Endometrium (tissue), 2 donors: Measurements from ENCODE around the gene MCM3AP.

Experiments used
- FAIRE-seq: peaks from 2 replicates; lab custom pipeline; 2012; peaks lifted over from hg19 to GRCh38; lab: Jason Lieb, UNC
- donor health status: control.
- donor health status: control.

MCM3AP gene

GRCh38 chr21:46273341-46273740 is 12.1 kb downstream of the MCM3AP start:
- no peak for FAIRE-seq

GRCh38 chr21:46269466-46269865 is 15.9 kb downstream of the MCM3AP start:
- no peak for FAIRE-seq

- no peak for FAIRE-seq
Observed at GRCh38 chr21:46268371-46268770, 17.0 kb downstream of the MCM3AP start.

GRCh38 chr21:46266946-46267345 is 18.5 kb downstream of the MCM3AP start:
- FAIRE-seq: no peak

GRCh38 chr21:46265736-46266525 is 19.5 kb downstream of the MCM3AP start:
- FAIRE-seq: no peak

- FAIRE-seq: no peak
Observed at GRCh38 chr21:46264690-46265144, 20.7 kb downstream of the MCM3AP start.

- no peak for FAIRE-seq
Observed at GRCh38 chr21:46264046-46264689, 21.2 kb downstream of the MCM3AP start.

GRCh38 chr21:46256501-46256994 is 28.9 kb downstream of the MCM3AP start:
- no peak for FAIRE-seq

GRCh38 chr21:46255758-46256337 is 29.6 kb downstream of the MCM3AP start:
- FAIRE-seq: no peak

- FAIRE-seq: no peak
Observed at GRCh38 chr21:46255166-46255565, 30.2 kb downstream of the MCM3AP start.

GRCh38 chr21:46254208-46254975 is 31.0 kb downstream of the MCM3AP start:
- FAIRE-seq: no peak

- FAIRE-seq: no peak
Observed at GRCh38 chr21:46253610-46254124, 31.7 kb downstream of the MCM3AP start.

GRCh38 chr21:46252840-46253239 is 32.6 kb downstream of the MCM3AP start:
- no peak for FAIRE-seq

- FAIRE-seq: no peak
Observed at GRCh38 chr21:46250146-46250725, 35.2 kb downstream of the MCM3AP start.

GRCh38 chr21:46248827-46249226 is 36.6 kb downstream of the MCM3AP start:
- no peak for FAIRE-seq

- no peak for FAIRE-seq
Observed at GRCh38 chr21:46248422-46248782, 37.0 kb downstream of the MCM3AP start.

GRCh38 chr21:46247699-46248421 is 37.6 kb downstream of the MCM3AP start:
- no peak for FAIRE-seq

GRCh38 chr21:46246345-46246744 is 39.1 kb downstream of the MCM3AP start:
- no peak for FAIRE-seq

- no peak for FAIRE-seq
Observed at GRCh38 chr21:46245213-46245915, 40.0 kb downstream of the MCM3AP start.

GRCh38 chr21:46244602-46245001 is 40.8 kb downstream of the MCM3AP start:
- FAIRE-seq: no peak
